Colonic mucosa (tissue), 4 donors: ENCODE measurements around the gene ABLIM3. TPM values are rescaled to one million over a fixed set of nuclear protein-coding genes. Genes with fewer than 3 reads are reported as not detected.
A peak's percentile ranks its signal among the peaks of the same experiment; 100 is the strongest.

Source experiments
- DNase-seq: peaks from one replicate; pipeline ENCODE4 v3.0.0-alpha.2; 2020
- H3K27ac ChIP-seq: fragments of 200-600 bp; one replicate; pipeline ENCODE4 v1.8.0; 2021
- H3K27me3 ChIP-seq: fragments of 200-600 bp; one replicate; pipeline ENCODE4 v1.8.0; 2021
- H3K36me3 ChIP-seq: fragments of 200-600 bp; one replicate; pipeline ENCODE4 v1.8.0; 2021
- H3K4me1 ChIP-seq: fragments of 200-600 bp; one replicate; pipeline ENCODE4 v1.8.0; 2021; ENCODE audit warnings: mild to moderate bottlenecking
- H3K4me3 ChIP-seq: fragments of 200-600 bp; one replicate; pipeline ENCODE4 v1.8.0; 2021
- H3K9ac ChIP-seq, 2 donors: one replicate each; pipeline ENCODE4 v1.7.0; 2013; ENCODE audit warnings: control low read depth in 2 of 2, low read depth in 2 of 2, low read length in 2 of 2
- H3K9me3 ChIP-seq: fragments of 200-600 bp; one replicate; pipeline ENCODE4 v1.8.0; 2021
- CTCF ChIP-seq: fragments of 200-600 bp; IDR thresholded peaks from one replicate; pipeline ENCODE4 v1.8.0; 2022; ENCODE audit warnings: antibody characterized with exemption, mild to moderate bottlenecking
- intact Hi-C: fragments of 100-400 bp; cut with DNase I; formaldehyde crosslinking; loops from one replicate; pipeline ENCODE4 v1.14.1; 2022
- total RNA-seq, 2 donors: library from RNA; stranded (reverse); fragmentation: NEBNext Ultra II Directional in 1 of 2; extraction: Animal tissue kit (Norgen Biotek cat#: 25700) in 1 of 2; gene quantifications; one replicate each; pipeline ENCODE4 v1.2.1, GENCODE V29; 2021
- donor health status: healthy.
- donor health status: DM: no; HTN: no; CAD: no.
- donor health status: DM: no; HTN: no; CAD: no.

ABLIM3 gene
- total RNA-seq, 2 donors from 2014 or later = 2.3 to 4.1 TPM

DNA sequence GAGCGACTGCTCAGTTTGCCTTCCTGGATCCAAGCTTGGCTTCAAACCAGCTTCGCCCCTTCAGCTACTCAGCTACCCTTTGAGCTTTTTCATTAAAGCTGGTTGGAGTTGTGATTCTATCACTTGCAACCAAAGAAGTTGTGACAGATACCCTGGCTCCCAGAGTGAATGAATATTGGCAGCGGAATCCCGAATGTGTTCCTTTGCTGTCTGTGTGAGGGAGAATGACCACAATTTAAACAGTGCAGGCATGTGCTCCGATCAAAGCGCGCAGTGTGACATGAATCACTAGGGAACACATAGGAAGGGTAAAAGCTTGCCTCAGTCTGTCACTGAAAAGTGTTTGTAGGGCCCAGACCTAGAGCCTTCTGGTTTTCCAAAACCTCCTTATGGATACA is 123.8 kb downstream of the ABLIM3 start:
- H3K36me3 ChIP-seq = no peaks in the 10 kb centered on the region
- H3K9ac ChIP-seq = no peak overlapping the region
- peaks cover 5% of the 10 kb centered on the region for H3K9me3 ChIP-seq
- H3K4me3 ChIP-seq = no peak overlapping the region
- no peak overlapping the region for H3K27ac ChIP-seq
- no peaks in the 10 kb centered on the region for H3K27me3 ChIP-seq
- no peak for DNase-seq
- H3K4me1 ChIP-seq = no peaks in the 10 kb centered on the region
- intact Hi-C loops = no loop called here
- TF ChIP-seq CTCF = peak; percentile 7

DNA sequence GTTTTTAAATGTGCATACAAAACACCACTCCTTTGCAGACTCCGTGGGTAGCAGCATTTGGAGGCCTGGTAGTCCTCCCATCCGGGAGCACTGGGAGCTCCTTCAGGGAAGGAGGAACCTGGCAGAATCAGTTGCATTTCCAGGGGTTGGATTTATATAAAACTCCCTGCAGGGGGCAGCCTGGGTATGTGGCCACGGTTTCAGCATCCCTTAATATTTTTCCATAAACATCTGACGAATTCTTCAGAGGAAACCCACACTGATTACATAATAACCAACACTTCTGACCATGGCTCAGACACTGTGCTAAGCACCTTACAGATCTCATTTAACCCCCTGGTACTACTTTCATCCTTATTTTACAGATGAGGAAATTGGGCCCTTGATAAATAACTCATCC is 124.3 kb downstream of the ABLIM3 start:
- intact Hi-C loops = no loop called here
- H3K4me3 ChIP-seq = no peak overlapping the region
- H3K4me1 ChIP-seq = no peaks in the 10 kb centered on the region
- DNase-seq = no peak
- H3K36me3 ChIP-seq = no peaks in the 10 kb centered on the region
- no peak overlapping the region for H3K9ac ChIP-seq
- no peaks in the 10 kb centered on the region for H3K27me3 ChIP-seq
- H3K27ac ChIP-seq = no peak overlapping the region
- peaks cover 5% of the 10 kb centered on the region for H3K9me3 ChIP-seq
- no peak for TF ChIP-seq CTCF

DNA sequence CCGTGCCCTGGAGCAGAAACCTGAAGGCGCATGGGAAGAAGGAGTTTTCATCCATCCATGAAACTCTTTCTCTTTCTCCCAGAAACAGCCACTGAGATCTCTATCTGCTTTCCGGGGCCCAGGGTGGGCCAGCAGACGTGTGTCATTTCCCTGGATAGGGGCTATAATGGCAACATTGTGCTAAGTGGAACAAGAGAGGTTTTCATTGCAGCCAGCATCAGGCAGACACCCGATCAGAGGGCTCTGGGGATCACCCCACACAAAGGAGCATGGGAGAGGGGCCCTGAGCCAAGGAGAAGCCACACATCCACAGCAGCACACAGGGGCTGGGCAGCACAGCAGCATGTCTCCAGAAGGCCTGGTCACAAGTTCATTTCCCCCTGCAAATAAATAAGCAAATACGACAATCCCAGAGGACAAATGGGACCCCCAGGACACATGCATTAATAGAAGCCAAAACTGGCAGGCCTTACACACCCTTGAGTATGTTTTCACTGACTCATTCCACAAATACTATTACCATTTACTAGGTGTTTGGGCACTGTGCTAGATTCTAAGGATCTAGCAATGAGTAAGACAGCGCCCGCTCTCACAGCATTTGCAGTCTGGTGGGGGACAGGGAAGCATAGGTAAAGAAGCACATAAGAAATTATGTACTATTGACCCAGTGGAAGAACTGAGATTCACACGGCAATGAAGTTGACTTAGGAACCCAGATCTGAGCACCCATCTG is 126.1 kb downstream of the ABLIM3 start:
- H3K27ac ChIP-seq = no peak overlapping the region
- H3K9me3 ChIP-seq = peaks cover 5% of the 10 kb centered on the region
- H3K36me3 ChIP-seq = no peaks in the 10 kb centered on the region
- intact Hi-C loops = no loop called here
- no peak for DNase-seq
- peaks cover 11% of the 10 kb centered on the region for H3K27me3 ChIP-seq
- no peak for TF ChIP-seq CTCF
- no peak overlapping the region for H3K9ac ChIP-seq
- no peaks in the 10 kb centered on the region for H3K4me1 ChIP-seq
- H3K4me3 ChIP-seq = no peak overlapping the region

DNA sequence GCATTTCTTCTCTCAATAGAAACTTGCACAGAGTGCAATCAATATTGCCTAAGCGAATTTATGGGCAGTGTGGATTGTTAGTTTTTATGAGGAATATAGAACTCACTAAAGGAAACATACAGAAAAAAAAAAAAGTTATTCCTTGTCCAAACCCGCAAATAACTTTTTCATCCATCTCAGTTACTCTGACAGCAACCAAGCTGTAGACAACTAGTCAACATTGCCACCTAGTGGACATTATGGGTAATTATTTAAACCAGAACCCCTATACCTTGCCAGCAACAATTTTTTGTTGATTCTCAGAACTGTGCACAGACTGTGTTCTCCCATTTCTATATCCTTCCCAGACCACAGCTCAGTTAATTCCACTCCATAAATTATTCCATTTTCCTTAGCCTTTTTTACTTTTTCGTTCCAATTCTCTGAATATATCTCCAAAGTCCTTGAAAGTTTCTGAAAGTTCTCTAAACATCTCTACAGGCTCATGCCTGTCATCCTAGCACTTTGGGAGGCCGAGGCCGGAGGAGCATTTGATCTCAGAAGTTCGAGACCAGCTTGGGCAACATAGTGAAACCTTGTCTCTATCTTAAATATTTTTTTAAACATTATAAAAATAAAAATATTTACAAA is 127.8 kb downstream of the ABLIM3 start:
- H3K9me3 ChIP-seq = peaks cover 5% of the 10 kb centered on the region
- H3K27me3 ChIP-seq = peaks cover 11% of the 10 kb centered on the region
- H3K27ac ChIP-seq = no peak overlapping the region
- no peaks in the 10 kb centered on the region for H3K4me1 ChIP-seq
- no peak for DNase-seq
- TF ChIP-seq CTCF = peak; percentile 76
- H3K4me3 ChIP-seq = no peak overlapping the region
- intact Hi-C loops = no loop called here
- H3K36me3 ChIP-seq = no peaks in the 10 kb centered on the region
- no peak overlapping the region for H3K9ac ChIP-seq

- H3K9me3 ChIP-seq = peaks cover 5% of the 10 kb centered on the region
- no peak for TF ChIP-seq CTCF
- no peaks in the 10 kb centered on the region for H3K4me1 ChIP-seq
- H3K36me3 ChIP-seq = no peaks in the 10 kb centered on the region
- peak overlapping the region; percentile 38 for H3K4me3 ChIP-seq
- no peak overlapping the region for H3K27ac ChIP-seq
- DNase-seq = peak; percentile 27
- peak overlapping the region in 1 of 2 donors; percentile 53 for H3K9ac ChIP-seq
- intact Hi-C loops = no loop called here
- H3K27me3 ChIP-seq = peaks cover 11% of the 10 kb centered on the region
Measured at GRCh38 chr5:149271195-149271715, 130.0 kb downstream of the ABLIM3 start.
